BE2C (cell line): ENCODE data around the gene OCIAD1.

Experiments used
- DNase-seq: peaks from one replicate; pipeline ENCODE4 v3.0.0-alpha.2; 2020
- H3K27me3 ChIP-seq: fragments of 250-450 bp; sonication (Bioruptor Pico); 2 replicates; pipeline ENCODE4 v1.5.1; 2020; ENCODE audit warnings: mild to moderate bottlenecking
- H3K36me3 ChIP-seq: fragments of 250-450 bp; sonication (Bioruptor Pico); 2 replicates; pipeline ENCODE4 v1.5.1; 2020; ENCODE audit warnings: mild to moderate bottlenecking
- H3K4me1 ChIP-seq: fragments of 250-450 bp; sonication (Bioruptor Pico); 2 replicates; pipeline ENCODE4 v1.5.1; 2020
- H3K4me3 ChIP-seq: 2 replicates; pipeline ENCODE4 v1.5.1; 2011; ENCODE audit warnings: low read depth, low read length
- H3K9me3 ChIP-seq: fragments of 250-450 bp; sonication (Bioruptor Pico); 2 replicates; pipeline ENCODE4 v1.5.1; 2020
- TF ChIP-seq, protein P1 (sequence below): IDR thresholded peaks from 2 replicates; pipeline ENCODE4 v1.5.1; 2012; ENCODE audit warnings: mild to moderate bottlenecking, low read depth, low read length

OCIAD1 gene

DNA sequence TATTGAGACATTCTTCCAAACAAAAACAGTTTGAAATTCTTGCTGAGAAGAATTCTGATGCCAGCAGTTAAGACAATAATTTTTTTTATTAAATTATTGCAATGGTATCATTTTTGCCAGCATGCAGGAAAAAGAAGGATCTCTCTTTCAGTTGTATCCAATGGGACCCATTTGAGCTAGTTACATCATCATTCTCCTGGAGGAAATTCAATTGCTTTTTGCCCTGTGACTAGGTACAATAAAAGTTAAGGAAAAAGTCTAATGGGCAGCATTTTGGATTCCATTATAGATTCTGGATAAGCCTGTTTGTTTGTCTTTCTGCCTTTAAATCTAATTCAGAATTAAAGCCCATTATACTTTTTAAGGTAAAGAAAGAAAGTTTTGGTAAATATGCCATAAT is 40.3 kb upstream of the OCIAD1 start:
- H3K4me3 ChIP-seq, result no peak overlapping the region
- H3K27me3 ChIP-seq, result no peaks in the 10 kb centered on the region
- H3K9me3 ChIP-seq, result no peaks in the 10 kb centered on the region
- H3K4me1 ChIP-seq, result no peaks in the 10 kb centered on the region
- DNase-seq, result no peak
- H3K36me3 ChIP-seq, result no peaks in the 10 kb centered on the region
- TF ChIP-seq, protein P1, sequence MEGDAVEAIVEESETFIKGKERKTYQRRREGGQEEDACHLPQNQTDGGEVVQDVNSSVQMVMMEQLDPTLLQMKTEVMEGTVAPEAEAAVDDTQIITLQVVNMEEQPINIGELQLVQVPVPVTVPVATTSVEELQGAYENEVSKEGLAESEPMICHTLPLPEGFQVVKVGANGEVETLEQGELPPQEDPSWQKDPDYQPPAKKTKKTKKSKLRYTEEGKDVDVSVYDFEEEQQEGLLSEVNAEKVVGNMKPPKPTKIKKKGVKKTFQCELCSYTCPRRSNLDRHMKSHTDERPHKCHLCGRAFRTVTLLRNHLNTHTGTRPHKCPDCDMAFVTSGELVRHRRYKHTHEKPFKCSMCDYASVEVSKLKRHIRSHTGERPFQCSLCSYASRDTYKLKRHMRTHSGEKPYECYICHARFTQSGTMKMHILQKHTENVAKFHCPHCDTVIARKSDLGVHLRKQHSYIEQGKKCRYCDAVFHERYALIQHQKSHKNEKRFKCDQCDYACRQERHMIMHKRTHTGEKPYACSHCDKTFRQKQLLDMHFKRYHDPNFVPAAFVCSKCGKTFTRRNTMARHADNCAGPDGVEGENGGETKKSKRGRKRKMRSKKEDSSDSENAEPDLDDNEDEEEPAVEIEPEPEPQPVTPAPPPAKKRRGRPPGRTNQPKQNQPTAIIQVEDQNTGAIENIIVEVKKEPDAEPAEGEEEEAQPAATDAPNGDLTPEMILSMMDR, result no peak

DNA sequence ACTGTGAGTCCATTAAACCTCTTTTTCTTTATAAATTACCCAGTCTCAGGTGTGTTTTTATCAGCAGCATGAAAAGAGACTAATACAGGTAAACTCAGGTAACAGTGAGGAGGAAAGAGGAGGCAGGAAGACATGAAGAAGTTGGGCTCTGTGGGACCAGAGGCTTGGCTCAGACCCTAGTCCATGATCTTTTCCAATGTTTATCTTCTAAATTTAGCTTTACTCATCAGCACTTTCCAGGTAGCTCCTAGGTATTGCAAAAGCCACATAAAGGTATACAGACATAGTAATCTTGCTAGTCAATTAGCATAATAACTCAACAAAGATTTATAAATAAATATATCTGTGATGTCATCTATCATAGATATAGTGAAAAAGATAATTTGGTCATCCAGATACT is 39.6 kb upstream of the OCIAD1 start:
- Histone ChIP-seq H3K4me3 (no peak overlapping the region), H3K9me3 (no peaks in the 10 kb centered on the region), H3K4me1 (no peaks in the 10 kb centered on the region), H3K36me3 (no peaks in the 10 kb centered on the region), H3K27me3 (no peaks in the 10 kb centered on the region)
- TF ChIP-seq, protein P1, result no peak
- no peak for DNase-seq

DNA sequence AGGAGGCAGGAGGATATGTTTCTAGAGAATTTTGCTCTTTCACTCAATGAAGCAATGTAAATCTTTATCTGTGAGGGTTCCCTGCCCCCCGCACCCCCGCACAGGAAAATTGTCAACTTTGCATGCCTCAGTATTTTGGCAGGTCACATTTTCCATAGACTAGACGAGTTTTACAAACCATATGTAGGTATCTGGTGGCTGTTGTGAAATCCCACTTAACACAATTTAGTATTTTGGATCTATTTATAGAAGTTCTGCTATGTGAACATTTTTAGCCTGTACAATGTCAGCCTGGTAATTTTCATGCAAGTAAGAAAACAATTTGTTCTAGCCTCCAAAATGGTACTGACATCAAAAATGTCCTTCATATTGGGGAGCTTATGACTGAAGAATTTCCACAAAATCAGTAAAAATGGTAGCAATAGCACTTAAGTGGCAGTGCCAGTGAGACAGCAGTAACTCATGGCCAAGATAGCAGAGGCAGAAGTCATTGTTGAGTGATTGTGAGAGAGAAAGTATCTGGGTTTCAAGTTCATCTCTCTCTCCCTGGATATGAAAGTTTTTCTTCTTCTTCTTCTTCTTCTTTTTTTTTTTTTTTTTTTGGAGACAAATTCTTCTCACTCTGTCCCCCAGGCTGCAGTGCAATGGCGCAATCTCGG is 38.4 kb upstream of the OCIAD1 start:
- Histone ChIP-seq H3K27me3 (no peaks in the 10 kb centered on the region), H3K4me1 (no peaks in the 10 kb centered on the region), H3K4me3 (no peak overlapping the region), H3K36me3 (no peaks in the 10 kb centered on the region), H3K9me3 (no peaks in the 10 kb centered on the region)
- no peak for DNase-seq
- TF ChIP-seq, protein P1, result no peak

DNA sequence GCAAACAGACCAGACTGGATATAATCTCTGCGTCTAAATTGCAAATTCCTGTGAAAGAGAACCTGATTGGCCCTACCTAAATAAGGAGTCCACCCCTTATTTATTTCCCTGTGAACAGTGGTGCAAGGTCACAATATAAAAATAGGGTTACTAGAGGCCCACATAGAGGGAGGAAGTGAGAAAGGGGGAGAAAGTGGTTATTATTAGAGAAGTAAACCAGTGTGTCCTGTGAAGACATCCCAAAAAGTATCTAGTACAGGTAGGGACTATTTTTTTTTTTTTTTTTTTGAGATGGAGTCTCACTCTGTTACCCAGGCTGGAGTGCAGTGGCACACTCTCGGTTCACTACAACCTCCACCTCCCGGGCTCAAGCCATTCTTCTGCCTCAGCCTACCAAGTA is 35.8 kb upstream of the OCIAD1 start:
- H3K4me1 ChIP-seq, result no peaks in the 10 kb centered on the region
- H3K4me3 ChIP-seq, result no peak overlapping the region
- TF ChIP-seq, protein P1, result no peak
- no peak for DNase-seq
- H3K36me3 ChIP-seq, result no peaks in the 10 kb centered on the region
- H3K27me3 ChIP-seq, result no peaks in the 10 kb centered on the region
- no peaks in the 10 kb centered on the region for H3K9me3 ChIP-seq

DNA sequence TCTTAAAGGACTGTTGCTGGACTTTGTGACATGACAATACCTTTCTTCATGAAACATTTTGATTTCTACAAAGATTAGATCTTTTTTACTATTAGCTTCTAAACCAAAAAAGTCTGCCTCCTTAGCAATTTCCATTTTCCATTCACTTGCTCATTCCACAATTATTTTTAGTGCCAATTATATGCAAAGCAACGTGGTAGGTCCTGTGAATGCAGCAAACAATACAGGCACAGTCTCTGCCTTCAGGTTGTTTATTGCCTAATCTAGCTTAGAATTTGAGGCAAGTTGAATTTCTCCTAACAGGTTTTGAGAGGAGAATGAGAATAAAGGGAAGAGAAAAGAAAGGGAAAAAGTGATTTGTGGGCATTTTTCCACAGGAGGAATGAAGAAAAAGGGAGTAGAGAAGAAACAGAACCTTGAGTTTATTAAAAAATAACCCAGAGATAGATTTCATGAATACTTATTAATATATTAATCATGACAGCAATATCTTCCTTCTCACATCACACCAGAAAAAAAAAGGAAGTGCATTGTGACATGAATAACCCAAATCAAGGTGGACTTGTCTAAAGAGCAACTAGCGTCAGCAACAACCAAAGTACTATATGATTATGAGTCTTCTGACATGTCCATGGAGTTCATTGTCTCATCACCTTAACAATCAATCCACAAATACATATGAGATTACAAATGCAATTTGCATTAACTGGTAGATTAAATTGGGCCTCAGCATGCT is 34.5 kb upstream of the OCIAD1 start:
- TF ChIP-seq, protein P1, result no peak
- Histone ChIP-seq H3K4me1 (no peaks in the 10 kb centered on the region), H3K36me3 (no peaks in the 10 kb centered on the region), H3K9me3 (no peaks in the 10 kb centered on the region), H3K4me3 (no peak overlapping the region), H3K27me3 (no peaks in the 10 kb centered on the region)
- DNase-seq, result no peak
